Measurements from ENCODE around the gene COA6. TPM values are rescaled to one million over a fixed set of nuclear protein-coding genes. Genes with fewer than 3 reads are reported as not detected.
A peak's percentile ranks its signal among the peaks of the same experiment; 100 is the strongest.

The COA6 gene, protein sequence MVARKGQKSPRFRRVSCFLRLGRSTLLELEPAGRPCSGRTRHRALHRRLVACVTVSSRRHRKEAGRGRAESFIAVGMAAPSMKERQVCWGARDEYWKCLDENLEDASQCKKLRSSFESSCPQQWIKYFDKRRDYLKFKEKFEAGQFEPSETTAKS
- total RNA-seq (2014; rRNA removed; shearing (Covaris generic)), result 32.5 and 41.3 TPM in 2 replicates

DNA sequence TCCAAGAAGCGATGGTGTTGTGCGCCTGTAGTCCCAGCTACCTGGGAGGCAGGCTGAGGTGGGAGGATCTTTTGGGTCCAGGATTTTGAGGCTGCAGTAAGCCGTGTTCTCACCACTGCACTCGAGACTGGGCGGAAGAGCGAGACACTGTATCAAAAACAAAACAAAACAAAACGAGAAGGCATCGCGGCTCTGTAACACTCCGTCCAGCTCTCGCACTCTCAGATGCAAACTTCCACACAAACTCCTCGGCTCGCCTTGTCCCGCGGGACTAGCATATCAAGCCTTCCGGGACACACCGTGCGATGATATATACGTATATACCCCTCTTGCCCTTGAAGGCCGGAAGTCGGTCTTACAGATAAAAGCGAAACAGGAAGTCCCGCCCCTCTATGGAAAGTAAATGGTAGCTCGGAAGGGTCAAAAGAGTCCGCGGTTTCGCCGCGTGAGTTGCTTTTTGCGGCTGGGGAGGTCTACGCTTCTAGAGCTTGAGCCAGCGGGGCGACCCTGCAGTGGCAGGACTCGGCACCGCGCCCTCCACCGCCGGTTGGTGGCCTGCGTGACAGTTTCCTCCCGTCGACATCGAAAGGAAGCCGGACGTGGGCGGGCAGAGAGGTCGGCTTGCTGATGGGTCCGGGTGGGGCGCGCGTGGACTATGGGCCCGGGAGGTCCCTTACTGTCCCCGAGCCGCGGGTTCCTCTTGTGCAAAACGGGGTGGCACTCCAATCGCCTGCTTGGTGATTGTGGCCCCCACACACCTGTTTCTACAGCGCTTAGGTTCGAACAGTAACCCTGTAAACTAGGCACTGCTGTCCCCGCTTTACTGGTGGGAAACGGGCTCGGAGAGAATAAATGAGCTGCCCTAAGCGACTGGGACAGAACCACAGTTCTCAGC, at the start of gene COA6:
TSS of gene COA6 (plus strand) at position 393 of the 895 bp plus-strand sequence. CDS start at position 404, 11 bp downstream.
- no peaks in the 10 kb centered on the region for H3K9me3 ChIP-seq (replicated peaks)
- H3K27ac ChIP-seq, result peak within 1 kb of the TSS; percentile 94
- H3K36me3 ChIP-seq, result peaks cover 4% of the 10 kb centered on the region; the same call in 1 of the 2 replicates
- no peaks in the 10 kb centered on the region for H3K27me3 ChIP-seq
- peaks cover 4% of the 10 kb centered on the region; the same call in 1 of the 2 replicates for H3K4me1 ChIP-seq
- peak; percentile 94 to 98 for DNase-seq
- H3K4me3 ChIP-seq, result peak within 1 kb of the TSS; percentile 85

- no peak overlapping the region for H3K27ac ChIP-seq
- no peaks in the 10 kb centered on the region for H3K27me3 ChIP-seq
- peaks cover 4% of the 10 kb centered on the region; the same call in 1 of the 2 replicates for H3K4me1 ChIP-seq
- no peaks in the 10 kb centered on the region for H3K9me3 ChIP-seq (replicated peaks)
- no peaks in the 10 kb centered on the region for H3K36me3 ChIP-seq
- peak; percentile 19 to 58 for DNase-seq
- H3K4me3 ChIP-seq, result no peak overlapping the region
Measured at GRCh38 chr1:234324821-234325220, 48.4 kb upstream of the COA6 start.

DNA sequence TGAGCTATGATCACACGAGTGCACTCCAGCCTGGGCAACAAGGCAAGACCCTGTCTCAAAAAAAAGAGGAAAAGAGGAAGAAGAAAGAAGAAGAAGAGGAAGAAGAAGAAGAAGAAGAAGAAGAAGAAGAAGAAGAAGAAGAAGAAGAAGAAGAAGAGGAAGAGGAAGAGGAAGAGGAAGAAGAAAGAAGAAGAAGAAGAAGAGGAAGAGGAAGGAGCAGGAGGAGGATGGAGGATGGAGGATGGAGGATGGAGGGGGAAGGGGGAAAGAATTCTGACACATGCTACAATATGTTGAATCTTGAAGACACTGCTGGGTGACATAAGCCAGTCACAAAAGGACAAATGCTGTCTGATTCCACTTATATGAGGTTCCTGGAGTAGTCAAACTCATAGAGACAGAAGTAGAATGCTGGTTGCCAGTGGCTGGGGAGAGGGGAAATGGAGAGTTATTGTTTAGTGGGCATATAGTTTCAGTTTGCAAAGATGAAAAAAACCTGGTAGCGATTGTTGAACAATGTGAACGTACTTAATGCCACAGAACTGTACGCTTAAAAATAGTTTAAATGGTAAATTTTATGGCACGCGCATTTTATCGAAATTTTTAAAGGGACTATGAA, 47.3 kb upstream of the COA6 start:
- Histone ChIP-seq H3K27me3 (no peaks in the 10 kb centered on the region), H3K4me3 (no peak overlapping the region), H3K4me1 (peaks cover 4% of the 10 kb centered on the region; the same call in 1 of the 2 replicates), H3K36me3 (no peaks in the 10 kb centered on the region), H3K9me3 (replicated peaks) (no peaks in the 10 kb centered on the region), H3K27ac (no peak overlapping the region)
- no peak for DNase-seq

GRCh38 chr1:234326497-234327366, 46.5 kb upstream of the COA6 start:
- H3K4me1 ChIP-seq, result peaks cover 4% of the 10 kb centered on the region; the same call in 1 of the 2 replicates
- H3K27me3 ChIP-seq, result no peaks in the 10 kb centered on the region
- peak; percentile 50 to 69 for DNase-seq
- H3K4me3 ChIP-seq, result no peak overlapping the region
- H3K9me3 ChIP-seq (replicated peaks), result no peaks in the 10 kb centered on the region
- H3K36me3 ChIP-seq, result no peaks in the 10 kb centered on the region
- H3K27ac ChIP-seq, result no peak overlapping the region

DNA sequence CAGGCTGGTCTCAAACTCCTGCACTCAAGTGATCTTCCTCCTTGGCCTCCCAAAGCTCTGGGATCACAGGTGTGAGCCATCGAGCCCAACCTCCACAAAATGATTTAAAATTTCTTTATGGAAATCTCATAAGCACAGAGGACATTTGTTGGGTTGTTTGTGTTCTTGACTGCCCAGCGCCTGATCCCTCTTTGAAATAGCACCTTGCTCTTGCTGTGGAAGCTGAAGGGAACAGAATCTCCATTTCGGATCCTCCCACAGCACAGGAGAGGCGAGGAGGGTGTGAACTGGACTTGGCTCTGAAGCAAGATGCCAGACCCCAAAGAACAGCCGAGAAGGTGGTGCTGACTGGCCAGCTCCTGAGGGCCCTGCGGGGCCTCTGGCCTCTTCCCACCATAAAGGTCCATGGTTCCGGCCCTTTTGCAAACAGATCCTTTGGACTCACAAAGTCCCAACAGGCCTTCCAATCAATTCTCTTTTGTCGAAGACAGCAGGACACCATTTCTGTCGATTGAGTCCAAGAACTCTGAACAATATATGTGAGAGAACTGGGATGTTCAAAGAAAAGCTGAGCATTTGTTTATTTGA, 45.6 kb upstream of the COA6 start:
- H3K27ac ChIP-seq, result no peak overlapping the region
- H3K4me3 ChIP-seq, result no peak overlapping the region
- H3K9me3 ChIP-seq (replicated peaks), result no peaks in the 10 kb centered on the region
- DNase-seq, result no peak
- H3K36me3 ChIP-seq, result no peaks in the 10 kb centered on the region
- no peaks in the 10 kb centered on the region for H3K27me3 ChIP-seq
- peaks cover 4% of the 10 kb centered on the region; the same call in 1 of the 2 replicates for H3K4me1 ChIP-seq

DNA sequence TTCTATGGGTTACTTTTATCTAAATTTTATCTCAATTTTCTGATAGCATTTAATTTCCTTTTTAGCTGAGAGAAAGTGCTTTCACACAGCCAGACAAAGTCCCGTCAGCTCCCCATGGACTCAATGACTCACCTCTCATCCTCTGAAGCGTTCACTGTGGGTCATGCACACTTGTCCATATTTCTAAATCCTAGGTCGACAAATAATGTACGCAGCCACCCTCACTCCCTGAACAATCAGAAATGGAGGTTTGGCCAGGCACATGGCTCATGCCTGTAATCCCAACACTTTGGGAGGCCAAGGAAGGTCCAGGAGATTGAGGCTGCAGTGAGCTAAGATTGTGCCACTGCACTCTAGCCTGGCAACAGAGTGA, 42.4 kb upstream of the COA6 start:
- H3K9me3 ChIP-seq (replicated peaks), result no peaks in the 10 kb centered on the region
- no peaks in the 10 kb centered on the region for H3K36me3 ChIP-seq
- H3K27ac ChIP-seq, result no peak overlapping the region
- H3K4me3 ChIP-seq, result no peak overlapping the region
- DNase-seq, result no peak
- no peaks in the 10 kb centered on the region for H3K27me3 ChIP-seq
- H3K4me1 ChIP-seq, result no peaks in the 10 kb centered on the region

- no peaks in the 10 kb centered on the region for H3K36me3 ChIP-seq
- no peak overlapping the region for H3K27ac ChIP-seq
- no peak for DNase-seq
- H3K4me3 ChIP-seq, result no peak overlapping the region
- H3K4me1 ChIP-seq, result no peaks in the 10 kb centered on the region
- no peaks in the 10 kb centered on the region for H3K27me3 ChIP-seq
- 0 out of 2 replicates have a peak, but pooled peaks cover 3% of the 10 kb centered on the region for H3K9me3 ChIP-seq (replicated peaks)
Measured at GRCh38 chr1:234331507-234331906, 41.7 kb upstream of the COA6 start.

- Histone ChIP-seq H3K4me3 (no peak overlapping the region), H3K4me1 (no peaks in the 10 kb centered on the region), H3K36me3 (no peaks in the 10 kb centered on the region), H3K27me3 (no peaks in the 10 kb centered on the region), H3K9me3 (replicated peaks) (0 out of 2 replicates have a peak, but pooled peaks cover 3% of the 10 kb centered on the region), H3K27ac (no peak overlapping the region)
- no peak for DNase-seq
Measured at GRCh38 chr1:234336359-234336758, 36.9 kb upstream of the COA6 start.

DNA sequence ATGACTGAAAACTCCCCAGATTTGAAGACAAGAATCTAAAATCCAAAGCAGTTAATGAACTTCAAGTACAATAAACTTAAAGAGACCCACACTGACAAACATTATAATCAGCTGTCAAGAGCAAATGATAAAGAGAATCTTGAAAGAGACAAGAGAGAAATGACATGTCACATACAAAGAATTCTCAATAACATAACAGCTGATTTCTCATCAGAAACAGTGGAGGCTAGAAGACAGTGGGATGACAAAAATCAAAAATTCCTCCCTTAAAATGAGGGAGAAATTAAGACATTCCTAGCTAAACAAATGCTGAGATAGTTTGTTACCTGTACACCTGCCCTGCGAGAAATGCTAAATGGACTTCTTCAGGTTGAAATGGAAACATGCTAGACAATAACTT, 36.0 kb upstream of the COA6 start:
- no peak for DNase-seq
- no peaks in the 10 kb centered on the region for H3K27me3 ChIP-seq
- 0 out of 2 replicates have a peak, but pooled peaks cover 3% of the 10 kb centered on the region for H3K9me3 ChIP-seq (replicated peaks)
- no peak overlapping the region for H3K4me3 ChIP-seq
- no peaks in the 10 kb centered on the region for H3K36me3 ChIP-seq
- no peaks in the 10 kb centered on the region for H3K4me1 ChIP-seq
- no peak overlapping the region for H3K27ac ChIP-seq

DNA sequence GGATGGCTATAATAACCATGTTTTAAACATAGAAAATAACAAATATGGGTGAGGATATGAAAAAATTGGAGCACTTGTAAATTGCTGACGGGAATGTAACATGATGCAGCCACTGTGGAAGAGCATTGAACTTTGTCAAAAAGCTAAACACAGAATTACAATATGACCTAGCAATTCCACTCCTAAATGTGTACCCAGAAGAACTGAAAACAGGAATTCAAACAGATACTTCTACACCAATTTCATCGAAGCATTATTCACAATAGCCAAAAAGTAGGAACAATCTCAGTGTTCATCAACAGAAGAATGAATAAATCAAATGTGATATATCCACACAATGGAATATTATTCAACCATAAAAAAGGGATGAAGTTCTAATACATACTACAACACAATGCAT, 32.7 kb upstream of the COA6 start:
- Histone ChIP-seq H3K9me3 (replicated peaks) (0 out of 2 replicates have a peak, but pooled peaks cover 3% of the 10 kb centered on the region), H3K27me3 (no peaks in the 10 kb centered on the region), H3K36me3 (no peaks in the 10 kb centered on the region), H3K4me1 (no peaks in the 10 kb centered on the region), H3K4me3 (no peak overlapping the region), H3K27ac (no peak overlapping the region)
- no peak for DNase-seq

- H3K4me1 ChIP-seq, result no peaks in the 10 kb centered on the region
- H3K27me3 ChIP-seq, result no peaks in the 10 kb centered on the region
- no peak for DNase-seq
- H3K36me3 ChIP-seq, result no peaks in the 10 kb centered on the region
- H3K27ac ChIP-seq, result no peak overlapping the region
- no peaks in the 10 kb centered on the region for H3K9me3 ChIP-seq (replicated peaks)
- H3K4me3 ChIP-seq, result no peak overlapping the region
Measured at GRCh38 chr1:234342774-234343173, 30.5 kb upstream of the COA6 start.

- H3K36me3 ChIP-seq, result no peaks in the 10 kb centered on the region
- no peak overlapping the region for H3K4me3 ChIP-seq
- no peaks in the 10 kb centered on the region for H3K9me3 ChIP-seq (replicated peaks)
- DNase-seq, result no peak
- no peak overlapping the region for H3K27ac ChIP-seq
- no peaks in the 10 kb centered on the region for H3K27me3 ChIP-seq
- no peaks in the 10 kb centered on the region for H3K4me1 ChIP-seq
Measured at GRCh38 chr1:234345237-234345636, 28.0 kb upstream of the COA6 start.

DNA sequence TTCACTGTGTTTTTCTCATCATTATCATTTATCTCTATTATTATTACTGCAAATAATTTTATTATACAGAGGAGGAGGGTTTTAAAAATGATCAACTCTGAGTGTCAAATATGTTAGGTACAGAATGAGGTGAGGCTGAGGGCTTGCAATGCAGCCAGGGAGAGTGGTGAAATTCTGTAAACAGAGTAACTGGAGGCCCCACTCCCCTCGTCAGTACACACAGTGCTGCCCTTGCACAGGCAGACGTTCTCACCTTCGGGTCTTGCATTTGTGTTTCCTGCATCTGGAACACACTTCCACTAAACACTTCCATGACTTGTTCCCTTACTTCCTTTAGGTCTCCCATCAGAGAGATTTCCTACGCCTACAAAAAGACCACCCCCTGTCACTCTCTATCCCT, 24.3 kb upstream of the COA6 start:
- no peaks in the 10 kb centered on the region for H3K27me3 ChIP-seq
- H3K27ac ChIP-seq, result no peak overlapping the region
- no peak overlapping the region for H3K4me3 ChIP-seq
- H3K36me3 ChIP-seq, result no peaks in the 10 kb centered on the region
- no peaks in the 10 kb centered on the region for H3K9me3 ChIP-seq (replicated peaks)
- no peak for DNase-seq
- no peaks in the 10 kb centered on the region for H3K4me1 ChIP-seq

Data from SJCRH30 (cell line).